BE2C (cell line): Measurements from ENCODE around the gene UTRN.

Experiments
- DNase-seq: peaks from one replicate; pipeline ENCODE4 v3.0.0-alpha.2; 2020
- H3K27me3 ChIP-seq: fragments of 250-450 bp; sonication (Bioruptor Pico); 2 replicates; pipeline ENCODE4 v1.5.1; 2020; ENCODE audit warnings: mild to moderate bottlenecking
- H3K36me3 ChIP-seq: fragments of 250-450 bp; sonication (Bioruptor Pico); 2 replicates; pipeline ENCODE4 v1.5.1; 2020; ENCODE audit warnings: mild to moderate bottlenecking
- H3K4me1 ChIP-seq: fragments of 250-450 bp; sonication (Bioruptor Pico); 2 replicates; pipeline ENCODE4 v1.5.1; 2020
- H3K4me3 ChIP-seq: 2 replicates; pipeline ENCODE4 v1.5.1; 2011; ENCODE audit warnings: low read depth, low read length
- H3K9me3 ChIP-seq: fragments of 250-450 bp; sonication (Bioruptor Pico); 2 replicates; pipeline ENCODE4 v1.5.1; 2020
- TF ChIP-seq, protein P1 (sequence below): IDR thresholded peaks from 2 replicates; pipeline ENCODE4 v1.5.1; 2012; ENCODE audit warnings: mild to moderate bottlenecking, low read depth, low read length

UTRN gene

DNA sequence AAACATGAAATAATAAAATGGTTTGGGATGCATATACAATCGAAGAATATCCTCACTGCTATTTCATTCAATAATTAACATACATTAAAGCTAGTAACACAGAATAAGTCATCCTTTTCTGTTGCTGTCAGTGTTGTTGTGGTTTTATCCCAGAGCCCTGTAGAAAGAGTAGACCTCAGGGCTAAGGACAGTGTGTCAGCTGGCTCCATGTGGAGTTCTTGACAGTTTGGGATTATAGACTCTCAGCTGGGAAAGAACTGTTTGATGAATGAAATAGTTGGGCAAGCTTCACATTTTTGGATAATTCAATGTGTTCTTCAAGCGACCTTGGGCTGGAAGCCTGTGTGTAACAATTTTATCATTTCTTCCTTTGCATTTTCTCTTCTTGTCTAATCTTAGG is 10.1 kb downstream of the UTRN start:
- Histone ChIP-seq H3K9me3 (no peaks in the 10 kb centered on the region), H3K36me3 (no peaks in the 10 kb centered on the region), H3K27me3 (peaks cover 6% of the 10 kb centered on the region; the same call in 1 of the 2 replicates), H3K4me3 (no peak overlapping the region), H3K4me1 (no peaks in the 10 kb centered on the region)
- no peak for DNase-seq
- TF ChIP-seq, protein P1, sequence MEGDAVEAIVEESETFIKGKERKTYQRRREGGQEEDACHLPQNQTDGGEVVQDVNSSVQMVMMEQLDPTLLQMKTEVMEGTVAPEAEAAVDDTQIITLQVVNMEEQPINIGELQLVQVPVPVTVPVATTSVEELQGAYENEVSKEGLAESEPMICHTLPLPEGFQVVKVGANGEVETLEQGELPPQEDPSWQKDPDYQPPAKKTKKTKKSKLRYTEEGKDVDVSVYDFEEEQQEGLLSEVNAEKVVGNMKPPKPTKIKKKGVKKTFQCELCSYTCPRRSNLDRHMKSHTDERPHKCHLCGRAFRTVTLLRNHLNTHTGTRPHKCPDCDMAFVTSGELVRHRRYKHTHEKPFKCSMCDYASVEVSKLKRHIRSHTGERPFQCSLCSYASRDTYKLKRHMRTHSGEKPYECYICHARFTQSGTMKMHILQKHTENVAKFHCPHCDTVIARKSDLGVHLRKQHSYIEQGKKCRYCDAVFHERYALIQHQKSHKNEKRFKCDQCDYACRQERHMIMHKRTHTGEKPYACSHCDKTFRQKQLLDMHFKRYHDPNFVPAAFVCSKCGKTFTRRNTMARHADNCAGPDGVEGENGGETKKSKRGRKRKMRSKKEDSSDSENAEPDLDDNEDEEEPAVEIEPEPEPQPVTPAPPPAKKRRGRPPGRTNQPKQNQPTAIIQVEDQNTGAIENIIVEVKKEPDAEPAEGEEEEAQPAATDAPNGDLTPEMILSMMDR = no peak

GRCh38 chr6:144295981-144296767 is 11.0 kb downstream of the UTRN start:
- Histone ChIP-seq H3K36me3 (no peaks in the 10 kb centered on the region), H3K4me3 (no peak overlapping the region), H3K4me1 (no peaks in the 10 kb centered on the region), H3K9me3 (no peaks in the 10 kb centered on the region), H3K27me3 (peaks cover 7% of the 10 kb centered on the region; the same call in 1 of the 2 replicates)
- TF ChIP-seq, protein P1 = no peak
- no peak for DNase-seq

DNA sequence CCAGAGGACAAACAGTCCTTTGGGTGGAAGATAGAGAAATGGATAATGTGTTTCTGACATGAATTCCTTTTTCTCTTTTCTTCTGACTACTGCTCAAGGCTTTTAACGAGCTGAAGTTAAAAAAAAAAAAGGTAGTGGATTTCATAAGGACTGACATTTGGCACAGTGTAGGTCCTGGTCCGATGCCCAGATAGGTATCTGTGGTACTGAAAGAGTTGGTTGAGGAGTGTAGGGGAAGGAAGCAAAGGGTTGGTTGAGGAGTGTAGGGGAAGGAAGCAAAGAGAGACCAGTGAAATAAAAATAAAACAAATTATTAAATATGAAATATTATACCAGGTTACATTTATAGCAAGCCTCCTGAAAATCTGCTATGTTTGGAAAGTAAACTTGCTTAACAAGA is 11.8 kb downstream of the UTRN start:
- no peaks in the 10 kb centered on the region for H3K4me1 ChIP-seq
- TF ChIP-seq, protein P1 = no peak
- H3K9me3 ChIP-seq = no peaks in the 10 kb centered on the region
- no peak for DNase-seq
- no peak overlapping the region for H3K4me3 ChIP-seq
- no peaks in the 10 kb centered on the region for H3K36me3 ChIP-seq
- H3K27me3 ChIP-seq = peaks cover 7% of the 10 kb centered on the region; the same call in 1 of the 2 replicates

DNA sequence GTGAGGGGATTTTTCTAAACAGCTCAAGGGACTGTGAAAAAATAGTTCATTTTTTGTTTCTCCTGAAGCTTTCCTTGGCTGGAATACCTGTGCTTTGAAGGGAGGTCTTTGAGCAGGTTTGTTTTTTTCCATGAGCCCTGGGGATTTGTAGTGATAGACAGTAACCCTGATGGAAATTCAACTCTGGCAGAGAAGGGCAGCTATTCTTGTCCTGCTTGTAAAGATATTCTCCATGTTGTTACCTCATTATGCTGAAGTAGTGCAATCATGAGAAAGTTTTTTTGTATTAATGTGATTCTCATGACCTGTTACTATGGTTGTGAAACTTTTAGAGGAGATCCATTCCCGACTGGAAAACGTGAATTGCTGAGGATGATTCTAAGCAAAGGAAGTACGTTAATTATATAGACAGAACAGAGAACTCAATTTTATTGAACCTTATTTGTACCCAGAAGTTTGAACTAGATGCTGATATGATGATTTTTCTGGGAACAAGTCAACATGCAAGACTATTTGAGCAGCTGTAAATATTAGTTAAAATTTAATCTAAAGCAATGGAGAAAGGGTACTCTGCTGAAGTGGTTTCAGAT is 12.5 kb downstream of the UTRN start:
- H3K4me3 ChIP-seq = no peak overlapping the region
- H3K36me3 ChIP-seq = no peaks in the 10 kb centered on the region
- TF ChIP-seq, protein P1 = no peak
- no peaks in the 10 kb centered on the region for H3K4me1 ChIP-seq
- DNase-seq = no peak
- H3K27me3 ChIP-seq = peaks cover 7% of the 10 kb centered on the region; the same call in 1 of the 2 replicates
- no peaks in the 10 kb centered on the region for H3K9me3 ChIP-seq

- TF ChIP-seq, protein P1 = no peak
- DNase-seq = no peak
- Histone ChIP-seq H3K27me3 (peaks cover 7% of the 10 kb centered on the region), H3K4me3 (no peak overlapping the region), H3K9me3 (no peaks in the 10 kb centered on the region), H3K36me3 (no peaks in the 10 kb centered on the region), H3K4me1 (no peaks in the 10 kb centered on the region)
These were observed 13.1 kb downstream of the UTRN start for GRCh38 chr6:144298194-144298593.

DNA sequence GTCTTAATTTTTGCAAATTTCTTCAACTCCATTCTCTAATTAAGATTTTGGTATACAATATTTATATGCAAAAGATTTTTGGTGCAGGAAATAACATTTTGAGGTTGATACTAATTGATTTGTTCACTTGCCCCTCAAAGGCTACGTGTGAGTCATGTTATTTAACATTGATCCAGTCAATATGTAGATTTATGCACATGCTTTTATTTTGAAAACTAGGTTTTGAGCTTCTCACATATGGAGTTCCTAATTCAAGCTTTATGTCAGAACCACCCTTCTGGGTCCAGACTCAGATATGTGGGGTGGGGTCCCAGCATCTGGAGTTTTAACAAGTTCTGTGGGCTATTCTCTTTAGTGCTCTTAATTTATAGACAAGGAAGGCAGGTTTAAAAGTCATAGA is 13.8 kb downstream of the UTRN start:
- Histone ChIP-seq H3K27me3 (peaks cover 3% of the 10 kb centered on the region), H3K4me3 (no peak overlapping the region), H3K4me1 (no peaks in the 10 kb centered on the region), H3K9me3 (no peaks in the 10 kb centered on the region), H3K36me3 (no peaks in the 10 kb centered on the region)
- DNase-seq = no peak
- TF ChIP-seq, protein P1 = no peak
